HUES6 (cell line): ENCODE measurements around the gene DPEP2NB.
A peak's percentile ranks its signal among the peaks of the same experiment; 100 is the strongest.
"Not testable (repeated sequence)": the region's sequence is repeated elsewhere in the genome, so short reads cannot be mapped to it uniquely, and the experiment has no call there.

Source experiments
- H3K27ac ChIP-seq: 2 replicates; pipeline ENCODE4 v1.7.0; 2013; ENCODE audit warnings: low read depth, mild to moderate bottlenecking, low read length, inconsistent platforms
- H3K27me3 ChIP-seq: 2 replicates; pipeline ENCODE4 v1.6.1; 2013; ENCODE audit warnings: low read length; ENCODE audit not compliant: control insufficient read depth, insufficient read depth
- H3K36me3 ChIP-seq: 2 replicates; pipeline ENCODE4 v1.6.1; 2013; ENCODE audit warnings: low read length; ENCODE audit not compliant: control insufficient read depth, insufficient read depth
- H3K4me1 ChIP-seq: 2 replicates; pipeline ENCODE4 v1.6.1; 2013; ENCODE audit warnings: low read length; ENCODE audit not compliant: control insufficient read depth, insufficient read depth
- H3K4me3 ChIP-seq: 2 replicates; pipeline ENCODE4 v1.5.1; 2013; ENCODE audit warnings: low read depth, low read length
- H3K9ac ChIP-seq: one replicate; pipeline ENCODE4 v1.6.1; 2013; ENCODE audit warnings: mild to moderate bottlenecking, low read length
- H3K9me3 ChIP-seq: 2 replicates; pipeline ENCODE4 v1.6.1; 2013; ENCODE audit warnings: low read depth, low read length; ENCODE audit not compliant: control insufficient read depth, insufficient read depth

Gene DPEP2NB

DNA sequence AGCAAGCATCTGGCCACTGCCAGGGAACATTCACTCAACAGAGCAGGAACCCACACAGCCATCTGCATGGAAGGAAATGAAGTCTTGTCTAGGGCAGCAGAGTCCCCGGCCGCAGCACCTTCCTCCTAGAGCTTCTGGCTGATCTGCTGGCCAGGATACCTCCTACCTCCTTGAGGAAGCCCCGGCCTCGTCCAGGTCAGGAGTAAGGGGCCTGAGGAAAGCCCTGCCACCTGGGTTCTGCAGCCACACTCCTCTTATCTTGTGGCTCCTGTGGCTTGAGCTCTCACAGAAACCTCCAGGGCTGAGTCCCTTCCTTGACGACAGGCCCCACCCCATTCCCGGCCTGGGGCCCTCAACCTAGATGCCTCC, 21.7 kb downstream of the DPEP2NB start:
- not testable (repeated sequence) for H3K4me1 ChIP-seq, H3K27ac ChIP-seq, H3K36me3 ChIP-seq, H3K9me3 ChIP-seq, H3K4me3 ChIP-seq, H3K9ac ChIP-seq
- H3K27me3 ChIP-seq = peaks cover 11% of the 10 kb centered on the region

- Histone ChIP-seq H3K4me3 (no peak overlapping the region), H3K9ac (no peak overlapping the region), H3K9me3 (no peaks in the 10 kb centered on the region), H3K36me3 (no peaks in the 10 kb centered on the region), H3K27me3 (peaks cover 11% of the 10 kb centered on the region), H3K4me1 (0 out of 2 replicates have a peak, but pooled peaks cover 3% of the 10 kb centered on the region), H3K27ac (no peak overlapping the region)
Observed at GRCh38 chr16:67993207-67994039, 22.3 kb downstream of the DPEP2NB start.

DNA sequence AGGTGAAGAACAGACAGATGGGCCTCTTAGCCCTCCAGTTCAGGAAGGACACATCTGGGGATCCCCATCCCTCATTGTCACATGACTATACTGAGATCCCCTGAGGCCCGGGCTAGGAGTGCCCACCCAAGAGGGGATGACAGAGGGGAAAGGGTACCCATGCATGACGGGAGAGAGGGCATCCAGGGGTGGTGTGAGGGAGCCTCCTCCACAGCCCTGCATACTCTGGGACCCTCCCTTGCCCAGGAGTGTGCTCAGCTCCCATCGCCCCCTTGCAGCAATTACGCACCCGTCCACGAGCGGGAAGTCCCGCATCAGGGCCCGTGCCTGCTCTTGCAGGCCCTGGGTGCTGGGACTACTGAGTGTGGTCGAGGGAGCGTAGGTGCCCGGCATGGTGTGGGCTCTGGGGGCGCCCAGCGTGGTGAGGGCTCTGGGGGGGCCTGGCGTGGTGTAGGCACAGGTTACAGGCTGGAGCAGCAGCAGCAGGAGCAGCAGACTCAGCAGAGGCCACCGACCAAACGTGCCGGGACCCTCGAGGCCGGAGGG, 23.0 kb downstream of the DPEP2NB start:
- Histone ChIP-seq H3K4me1 (0 out of 2 replicates have a peak, but pooled peaks cover 3% of the 10 kb centered on the region), H3K27me3 (peaks cover 11% of the 10 kb centered on the region), H3K9me3 (no peaks in the 10 kb centered on the region), H3K36me3 (no peaks in the 10 kb centered on the region), H3K9ac (no peak overlapping the region), H3K4me3 (no peak overlapping the region), H3K27ac (no peak overlapping the region)

- no peak overlapping the region for H3K27ac ChIP-seq
- H3K27me3 ChIP-seq = peaks cover 11% of the 10 kb centered on the region
- no peaks in the 10 kb centered on the region for H3K36me3 ChIP-seq
- H3K4me1 ChIP-seq = 0 out of 2 replicates have a peak, but pooled peaks cover 3% of the 10 kb centered on the region
- no peak overlapping the region for H3K4me3 ChIP-seq
- H3K9me3 ChIP-seq = no peaks in the 10 kb centered on the region
- no peak overlapping the region for H3K9ac ChIP-seq
Observed at GRCh38 chr16:67990018-67990386, 25.7 kb downstream of the DPEP2NB start.

- Histone ChIP-seq H3K9ac (no peak overlapping the region), H3K9me3 (no peaks in the 10 kb centered on the region), H3K4me3 (no peak overlapping the region), H3K27me3 (peaks cover 11% of the 10 kb centered on the region), H3K36me3 (no peaks in the 10 kb centered on the region), H3K27ac (no peak overlapping the region), H3K4me1 (0 out of 2 replicates have a peak, but pooled peaks cover 3% of the 10 kb centered on the region)
Observed at GRCh38 chr16:67989322-67990017, 26.2 kb downstream of the DPEP2NB start.

GRCh38 chr16:67988675-67989074, 27.0 kb downstream of the DPEP2NB start:
- no peaks in the 10 kb centered on the region for H3K9me3 ChIP-seq
- peaks cover 3% of the 10 kb centered on the region; the same call in 1 of the 2 replicates for H3K4me1 ChIP-seq
- H3K27ac ChIP-seq = no peak overlapping the region
- no peak overlapping the region for H3K9ac ChIP-seq
- peaks cover 11% of the 10 kb centered on the region for H3K27me3 ChIP-seq
- H3K36me3 ChIP-seq = no peaks in the 10 kb centered on the region
- no peak overlapping the region for H3K4me3 ChIP-seq

DNA sequence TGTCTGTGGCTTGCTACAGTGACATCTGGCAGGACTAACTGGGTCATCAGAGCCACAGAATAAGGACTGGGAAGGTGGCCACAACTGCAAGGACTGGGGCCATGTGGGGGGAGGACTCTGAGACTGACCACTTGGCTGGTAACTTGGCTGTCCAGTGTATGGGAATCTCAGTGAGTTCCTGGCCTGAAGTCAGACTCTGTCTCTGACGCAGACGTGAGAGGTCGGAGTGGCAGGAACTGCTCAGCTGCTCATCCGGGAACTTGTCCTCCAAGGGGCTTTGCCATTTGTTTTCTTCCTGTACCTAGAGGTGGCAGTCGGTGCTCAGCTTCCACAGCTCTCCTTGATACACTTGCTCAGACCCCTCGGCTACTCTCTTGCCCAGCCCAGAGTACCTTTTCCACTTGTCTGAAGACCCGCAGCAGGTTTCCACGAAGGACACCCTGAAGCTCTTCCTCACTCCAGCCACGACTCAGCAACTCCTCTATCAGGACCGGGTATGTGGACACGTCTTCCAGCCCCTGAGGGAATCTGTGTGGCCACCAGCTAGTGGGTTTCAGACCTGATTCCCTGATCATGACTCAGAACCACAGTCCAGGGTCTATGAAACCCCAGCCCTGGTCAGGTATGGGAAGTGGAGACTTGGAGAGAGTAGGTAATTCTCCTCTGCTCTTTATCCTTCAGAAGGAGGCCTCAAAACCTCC, 28.1 kb downstream of the DPEP2NB start:
- H3K27me3 ChIP-seq = peaks cover 6% of the 10 kb centered on the region
- no peaks in the 10 kb centered on the region for H3K9me3 ChIP-seq
- no peak overlapping the region for H3K9ac ChIP-seq
- no peaks in the 10 kb centered on the region for H3K36me3 ChIP-seq
- peaks cover 5% of the 10 kb centered on the region; the same call in 1 of the 2 replicates for H3K4me1 ChIP-seq
- no peak overlapping the region for H3K4me3 ChIP-seq
- no peak overlapping the region for H3K27ac ChIP-seq

- no peak overlapping the region for H3K4me3 ChIP-seq
- H3K27ac ChIP-seq = no peak overlapping the region
- no peak overlapping the region for H3K9ac ChIP-seq
- H3K27me3 ChIP-seq = no peaks in the 10 kb centered on the region
- H3K4me1 ChIP-seq = peaks cover 5% of the 10 kb centered on the region; the same call in 1 of the 2 replicates
- no peaks in the 10 kb centered on the region for H3K9me3 ChIP-seq
- no peaks in the 10 kb centered on the region for H3K36me3 ChIP-seq
Observed at GRCh38 chr16:67986949-67987348, 28.8 kb downstream of the DPEP2NB start.

DNA sequence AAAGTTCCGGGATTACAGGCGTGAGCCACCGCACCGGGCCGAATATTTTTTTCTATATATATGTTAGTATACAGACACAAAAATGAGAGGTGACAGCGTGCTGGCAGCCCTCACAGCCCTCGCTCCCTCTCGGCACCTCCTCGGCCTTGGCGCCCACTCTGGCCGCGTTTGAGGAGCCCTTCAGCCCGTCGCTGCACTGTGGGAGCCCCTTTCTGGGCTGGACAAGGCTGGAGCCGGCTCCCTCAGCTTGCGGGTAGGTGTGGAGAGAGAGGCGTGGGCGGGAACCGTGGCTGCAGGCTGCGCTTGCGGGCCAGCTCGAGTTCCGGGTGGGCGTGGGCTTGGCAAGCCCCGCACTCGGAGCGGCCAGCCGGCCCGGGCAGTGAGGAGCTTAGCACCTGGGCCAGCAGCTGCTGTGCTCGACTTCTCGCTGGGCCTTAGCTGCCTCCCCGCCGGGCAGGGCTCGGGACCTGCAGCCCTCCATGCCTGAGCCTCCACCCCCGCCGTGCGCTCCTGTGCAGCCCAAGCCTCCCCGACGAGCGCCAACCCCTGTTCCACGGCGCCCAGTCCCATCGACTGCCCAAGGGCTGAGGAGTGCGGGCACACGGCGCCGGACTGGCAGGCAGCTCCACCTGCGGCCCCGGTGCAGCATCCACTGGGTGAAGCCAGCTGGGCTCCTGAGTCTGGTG, 33.6 kb downstream of the DPEP2NB start:
- Histone ChIP-seq H3K9me3 (no peaks in the 10 kb centered on the region), H3K36me3 (no peaks in the 10 kb centered on the region), H3K4me1 (peaks cover 5% of the 10 kb centered on the region; the same call in 1 of the 2 replicates), H3K4me3 (no peak overlapping the region), H3K9ac (no peak overlapping the region), H3K27ac (no peak overlapping the region), H3K27me3 (peaks cover under 1% of the 10 kb centered on the region; the same call in 1 of the 2 replicates)

GRCh38 chr16:67979955-67980678, 35.6 kb downstream of the DPEP2NB start, which contains the start of gene DPEP3:
Gene DPEP3 (minus strand): TSS chr16:67980499. CDS start chr16:67980380, 119 bp downstream.
- H3K27ac ChIP-seq = no peak within 1 kb of the TSS
- peaks cover 5% of the 10 kb centered on the region; the same call in 1 of the 2 replicates for H3K4me1 ChIP-seq
- peaks cover 4% of the 10 kb centered on the region; the same call in 1 of the 2 replicates for H3K27me3 ChIP-seq
- no peaks in the 10 kb centered on the region for H3K9me3 ChIP-seq
- no peak within 1 kb of the TSS for H3K9ac ChIP-seq
- peak within 1 kb of the TSS; percentile 15; the same call in 1 of the 2 replicates for H3K4me3 ChIP-seq
- no peaks in the 10 kb centered on the region for H3K36me3 ChIP-seq
